H1 (cell line): ENCODE measurements around the gene MID1. TPM values are rescaled to one million over a fixed set of nuclear protein-coding genes. Genes with fewer than 3 reads are reported as not detected.

Experiments used
- CTCF ChIA-PET: fragments of 300-600 bp; sonication (Branson Sonifier 250); formaldehyde crosslinking; loops from one replicate; lab custom pipeline; 2021; ENCODE audit not compliant: partially characterized antibody; lab: Charles Lee
- POLR2A ChIA-PET: fragments of 300-600 bp; sonication (Branson Sonifier 250); formaldehyde crosslinking; loops from one replicate; lab custom pipeline; 2021; ENCODE audit warnings: inconsistent platforms; ENCODE audit not compliant: partially characterized antibody; lab: Charles Lee
- DNase-seq, 2 experiments: peaks; one replicate each; pipeline versions ENCODE4 v3.0.0 to v3.0.0-alpha.2; 2010 to 2022; ENCODE audit warnings: low spot score in 2 of 2, low read depth in 1 of 2, mixed read lengths in 1 of 2
- FAIRE-seq: peaks from 2 replicates; lab custom pipeline; 2011; peaks lifted over from hg19 to GRCh38; lab: Jason Lieb, UNC
- H2AFZ ChIP-seq: 2 replicates; pipeline ENCODE4 v1.8.1; 2012; ENCODE audit warnings: low read length, inconsistent platforms
- H2AK5ac ChIP-seq: 2 replicates; pipeline ENCODE4 v1.6.1; 2013; ENCODE audit warnings: low read depth, low read length
- H2BK120ac ChIP-seq: replicated peaks from 2 replicates; pipeline ENCODE3; 2013; ENCODE audit warnings: low read depth, low read length, inconsistent platforms
- H2BK12ac ChIP-seq: 2 replicates; pipeline ENCODE4 v1.6.1; 2013; ENCODE audit warnings: low read depth, low read length
- H2BK15ac ChIP-seq: 2 replicates; pipeline ENCODE4 v1.6.1; 2013; ENCODE audit warnings: low read length
- H2BK20ac ChIP-seq: 2 replicates; pipeline ENCODE4 v1.6.1; 2013; ENCODE audit warnings: low read length
- H2BK5ac ChIP-seq: 2 replicates; pipeline ENCODE4 v1.6.1; 2013; ENCODE audit warnings: low read depth, low read length
- H3K14ac ChIP-seq: 2 replicates; pipeline ENCODE4 v1.6.1; 2013; ENCODE audit warnings: inconsistent platforms; ENCODE audit not compliant: insufficient read length
- H3K18ac ChIP-seq: 2 replicates; pipeline ENCODE4 v1.6.1; 2013; ENCODE audit warnings: low read length; ENCODE audit errors: extremely low read depth
- H3K23ac ChIP-seq: 2 replicates; pipeline ENCODE4 v1.6.1; 2013; ENCODE audit warnings: inconsistent platforms; ENCODE audit not compliant: insufficient read length
- H3K23me2 ChIP-seq: 2 replicates; pipeline ENCODE4 v1.6.1; 2013; ENCODE audit warnings: low read depth, low read length
- H3K27ac ChIP-seq: 2 replicates; pipeline ENCODE4 v1.6.1; 2011; ENCODE audit warnings: low read depth, low read length, inconsistent platforms
- H3K27me3 ChIP-seq, 4 experiments: replicated peaks in 1 of 4; 1 replicate in 1 of 4; 2 replicates in 3 of 4; pipeline versions ENCODE4 v1.6.1 to v1.8.1; 2011 to 2013; ENCODE audit warnings: low read length in 3 of 4, mild to moderate bottlenecking in 3 of 4, inconsistent platforms in 2 of 4, mixed read lengths in 2 of 4, moderate library complexity in 1 of 4; ENCODE audit not compliant: control insufficient read depth in 3 of 4, insufficient read depth in 3 of 4; ENCODE audit errors: extremely low read depth in 1 of 4
- H3K36me3 ChIP-seq, 4 experiments: 2 replicates each; pipeline versions ENCODE4 v1.6.1 to v1.8.1; 2011 to 2013; ENCODE audit warnings: mild to moderate bottlenecking in 4 of 4, low read length in 3 of 4, moderate library complexity in 2 of 4, control low read depth in 1 of 4, inconsistent platforms in 1 of 4; ENCODE audit not compliant: insufficient read depth in 4 of 4, control insufficient read depth in 2 of 4
- H3K4ac ChIP-seq: replicated peaks from 2 replicates; pipeline ENCODE3; 2013; ENCODE audit warnings: low read length, low read depth, mixed read lengths, inconsistent platforms; ENCODE audit not compliant: insufficient read length
- H3K4me1 ChIP-seq, 4 experiments: replicated peaks in 1 of 4; 1 replicate in 1 of 4; 2 replicates in 3 of 4; pipeline versions ENCODE4 v1.6.1 to v1.8.1; 2011 to 2013; ENCODE audit warnings: low read length in 3 of 4, inconsistent platforms in 2 of 4, mixed read lengths in 1 of 4; ENCODE audit not compliant: insufficient read depth in 4 of 4, control insufficient read depth in 3 of 4
- H3K4me2 ChIP-seq, 2 experiments: 2 replicates each; pipeline versions ENCODE4 v1.6.1 to v1.8.1; 2011 to 2013; ENCODE audit warnings: low read depth in 2 of 2, low read length in 2 of 2, control low read depth in 1 of 2, inconsistent platforms in 1 of 2, mild to moderate bottlenecking in 1 of 2; ENCODE audit not compliant: insufficient read depth in 1 of 2
- H3K4me3 ChIP-seq, 4 experiments: fragments of 200-600, 300-600 bp in 1 of 4; sonication (generic), shearing (Covaris generic), sonication (Bioruptor Twin) in 1 of 4; 2 replicates each; pipeline versions ENCODE4 v1.5.1 to v1.8.1; 2011 to 2016; ENCODE audit warnings: low read length in 4 of 4, low read depth in 3 of 4, control low read depth in 2 of 4, inconsistent platforms in 2 of 4, mild to moderate bottlenecking in 2 of 4, mixed read lengths in 1 of 4, moderate library complexity in 1 of 4; ENCODE audit not compliant: insufficient read depth in 2 of 4; ENCODE audit errors: extremely low read depth in 1 of 4
- H3K56ac ChIP-seq: replicated peaks from 2 replicates; pipeline ENCODE3; 2013; ENCODE audit warnings: low read depth, mild to moderate bottlenecking, mixed read lengths, low read length, inconsistent platforms; ENCODE audit not compliant: insufficient read length
- H3K79me1 ChIP-seq: 2 replicates; pipeline ENCODE4 v1.6.1; 2013; ENCODE audit warnings: low read depth, low read length, control low read depth
- H3K79me2 ChIP-seq, 2 experiments: 2 replicates each; pipeline versions ENCODE4 v1.6.1 to v1.8.1; 2012 to 2013; ENCODE audit warnings: low read length in 2 of 2, mild to moderate bottlenecking in 2 of 2, inconsistent platforms in 1 of 2; ENCODE audit not compliant: insufficient read depth in 2 of 2, control insufficient read depth in 1 of 2
- H3K9ac ChIP-seq, 4 experiments: replicated peaks in 1 of 4; 1 replicate in 1 of 4; 2 replicates in 3 of 4; pipeline versions ENCODE4 v1.6.1 to v1.8.1; 2011 to 2013; ENCODE audit warnings: low read depth in 3 of 4, low read length in 3 of 4, control low read depth in 2 of 4, mild to moderate bottlenecking in 2 of 4, moderate library complexity in 2 of 4, inconsistent platforms in 1 of 4; ENCODE audit errors: extremely low read depth in 1 of 4
- H3K9me3 ChIP-seq, 2 experiments: 2 replicates each; pipeline versions ENCODE4 v1.6.1 to v1.8.1; 2012 to 2013; ENCODE audit warnings: mild to moderate bottlenecking in 2 of 2, moderate library complexity in 2 of 2, control low read depth in 1 of 2, inconsistent platforms in 1 of 2, low read depth in 1 of 2, low read length in 1 of 2, mixed read lengths in 1 of 2; ENCODE audit not compliant: insufficient read depth in 2 of 2
- H4K20me1 ChIP-seq, 2 experiments: replicated peaks in 1 of 2; 2 replicates each; pipeline versions ENCODE3 to v1.8.1; 2011 to 2013; ENCODE audit warnings: inconsistent platforms in 2 of 2, low read length in 2 of 2, mild to moderate bottlenecking in 1 of 2; ENCODE audit not compliant: insufficient read depth in 2 of 2, control insufficient read depth in 1 of 2
- H4K5ac ChIP-seq: 2 replicates; pipeline ENCODE4 v1.6.1; 2013; ENCODE audit warnings: low read length, low read depth, mixed read lengths, inconsistent platforms; ENCODE audit not compliant: insufficient read length
- H4K8ac ChIP-seq: 2 replicates; pipeline ENCODE4 v1.8.0; 2013; ENCODE audit warnings: mild to moderate bottlenecking, moderate library complexity, low read length, inconsistent platforms; ENCODE audit not compliant: insufficient read depth; ENCODE audit errors: extremely low read depth
- H4K91ac ChIP-seq: replicated peaks from 2 replicates; pipeline ENCODE3; 2013; ENCODE audit warnings: low read length, mixed read lengths, inconsistent platforms; ENCODE audit not compliant: insufficient read length
- CBX8 ChIP-seq: fragments of 300-800, 300-1000 bp; sonication (generic); IDR thresholded peaks from 2 replicates; pipeline ENCODE4 v1.7.1; 2016; ENCODE audit warnings: low read depth, low read length, borderline replicate concordance
- KDM1A ChIP-seq: fragments of 200-600, 300-600 bp; sonication (generic); IDR thresholded peaks from 2 replicates; pipeline ENCODE4 v1.7.1; 2016; ENCODE audit warnings: mild to moderate bottlenecking, low read length, borderline replicate concordance
- NRF1 ChIP-seq: IDR thresholded peaks from 2 replicates; pipeline ENCODE4 v1.6.1; 2011; ENCODE audit warnings: mild to moderate bottlenecking, low read depth, low read length, improper control_type of control experiment
- RFX5 ChIP-seq: IDR thresholded peaks from 2 replicates; pipeline ENCODE4 v1.6.1; 2011; ENCODE audit warnings: low read depth, low read length, improper control_type of control experiment, borderline replicate concordance
- TBP ChIP-seq: IDR thresholded peaks from 2 replicates; pipeline ENCODE4 v1.6.1; 2011; ENCODE audit warnings: low read depth, low read length, improper control_type of control experiment
- WGBS, 2 experiments: shearing (Covaris generic) in 1 of 2; methylation state at CpG; one replicate each; pipeline versions ENCODE4 v1.1.6 to v1.1.7; 2013 to 2015; ENCODE audit warnings: low lambda C conversion rate in 2 of 2, mixed read lengths in 2 of 2, inconsistent platforms in 1 of 2, low coverage in 1 of 2, missing lambda C conversion rate in 1 of 2; ENCODE audit not compliant: insufficient replicate concordance in 2 of 2, insufficient coverage in 1 of 2, insufficient read length in 1 of 2; ENCODE audit errors: extremely low coverage in 1 of 2, missing lambda C conversion rate in 1 of 2; 5-methylcytosine and 5-hydroxymethylcytosine counted together
- polyA plus RNA-seq, 7 experiments: library from polyadenylated mRNA; depleted of rRNA in 3 of 7; stranded (reverse) in 5 of 7; unstranded in 2 of 7; fragments of >200 nt in 5 of 7; fragments of 200-250 nt in 2 of 7; gene quantifications; 1 replicate in 5 of 7; 2 replicates in 1 of 7; 4 replicates in 1 of 7; pipeline versions ENCODE4 v1.2.1 to v1.2.3, GENCODE V29; 2011 to 2013; ENCODE audit warnings: missing spikeins in 2 of 7, mixed read lengths in 2 of 7
- total RNA-seq: library from RNA; stranded (reverse); fragmentation: NEBNext Ultra II Directional; extraction: Animal tissue kit (Norgen Biotek cat#: 25700); gene quantifications from 2 replicates; pipeline ENCODE4 v1.2.1, GENCODE V29; 2021

Gene MID1
- total and polyA plus RNA-seq, 2 of the 8 experiments (the other 6 are each of a cell fraction or from before 2014, with no cell fraction given) = 12.9 to 54.3 TPM

DNA sequence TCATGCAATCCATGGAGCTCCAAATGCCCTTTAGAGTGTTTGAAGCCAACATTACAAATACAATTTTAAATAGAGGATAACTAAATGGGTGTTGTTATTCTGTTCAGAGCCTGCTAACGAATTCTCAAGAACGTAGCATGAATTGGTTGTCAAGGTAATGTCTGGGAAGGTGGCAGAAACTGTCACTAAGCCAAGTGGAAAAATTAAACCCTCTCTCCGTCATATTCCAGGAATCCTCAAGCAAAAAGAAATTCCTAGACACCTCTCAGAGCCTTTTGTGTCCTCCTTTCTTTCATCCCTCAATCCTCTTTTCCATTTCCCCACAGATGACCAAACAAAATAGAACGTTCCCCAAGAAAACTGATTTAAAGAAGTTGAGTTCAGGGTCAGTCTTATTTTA, 204.0 kb downstream of the MID1 start:
- no peak overlapping the region for H2BK20ac ChIP-seq
- H3K9me3 ChIP-seq = no peaks in the 10 kb centered on the region
- H3K36me3 ChIP-seq = no peaks in the 10 kb centered on the region
- TF ChIP-seq TBP (no peak), CBX8 (no peak), NRF1 (no peak), RFX5 (no peak), KDM1A (no peak)
- no peak overlapping the region for H3K4me2 ChIP-seq
- H3K18ac ChIP-seq = no peak overlapping the region
- no peak overlapping the region for H3K14ac ChIP-seq
- H2BK120ac ChIP-seq = no peak overlapping the region
- H2AFZ ChIP-seq = no peak overlapping the region
- H3K23ac ChIP-seq = no peak overlapping the region
- no peak overlapping the region for H3K4ac ChIP-seq
- H4K91ac ChIP-seq = no peak overlapping the region
- no peaks in the 10 kb centered on the region for H4K20me1 ChIP-seq
- DNase-seq (no peak), FAIRE-seq (no peak)
- H2BK15ac ChIP-seq = no peak overlapping the region
- H2BK12ac ChIP-seq = no peak overlapping the region
- no peak overlapping the region for H3K27ac ChIP-seq
- no peak overlapping the region for H3K56ac ChIP-seq
- no peak overlapping the region for H4K8ac ChIP-seq
- no peak overlapping the region for H3K9ac ChIP-seq
- H3K4me1 ChIP-seq = no peaks in the 10 kb centered on the region
- no peak overlapping the region for H4K5ac ChIP-seq
- CTCF ChIA-PET = no interaction called here
- 94% methylated on average over 4 of the region's 4 CpGs; no CpG with 5 or more reads in 1 of the 2 experiments for WGBS, 2 experiments
- POLR2A ChIA-PET = no interaction called here
- no peaks in the 10 kb centered on the region for H3K23me2 ChIP-seq
- no peak overlapping the region for H3K4me3 ChIP-seq
- no peaks in the 10 kb centered on the region for H3K79me1 ChIP-seq
- no peaks in the 10 kb centered on the region for H3K27me3 ChIP-seq
- no peak overlapping the region for H2BK5ac ChIP-seq
- H2AK5ac ChIP-seq = no peak overlapping the region
- no peaks in the 10 kb centered on the region for H3K79me2 ChIP-seq
